GM12878 (cell line): ENCODE results near the gene BICRA.

Experiments used
- BHLHE40 ChIP-seq, 2 experiments: fragments of 450-650 bp in 1 of 2; IDR thresholded peaks; 2 replicates each; pipeline ENCODE4 v1.6.1; 2011 to 2017; ENCODE audit warnings: low read depth in 2 of 2, borderline replicate concordance in 1 of 2, improper control_type of control experiment in 1 of 2, low read length in 1 of 2, mild to moderate bottlenecking in 1 of 2
- EP300 ChIP-seq, 2 experiments: fragments of 150-350 bp in 1 of 2; IDR thresholded peaks; 2 replicates each; pipeline ENCODE4 v1.6.1; 2011 to 2012; ENCODE audit warnings: low read depth in 2 of 2, low read length in 2 of 2, borderline replicate concordance in 1 of 2, improper control_type of control experiment in 1 of 2, inconsistent platforms in 1 of 2; ENCODE audit not compliant: control insufficient read depth in 1 of 2
- POLR2A ChIP-seq: IDR thresholded peaks from 2 replicates; pipeline ENCODE4 v1.6.1; 2011; ENCODE audit warnings: low read depth, mild to moderate bottlenecking, low read length
- SIN3A ChIP-seq: IDR thresholded peaks from 2 replicates; pipeline ENCODE4 v1.6.1; 2012; ENCODE audit warnings: low read depth, low read length, improper control_type of control experiment
- USF1 ChIP-seq: IDR thresholded peaks from 2 replicates; pipeline ENCODE4 v1.6.1; 2011; ENCODE audit warnings: borderline replicate concordance, low read depth, mild to moderate bottlenecking, moderate library complexity, mixed read lengths, low read length; ENCODE audit not compliant: insufficient read depth; ENCODE audit errors: extremely low read length
- TF ChIP-seq, protein P1 (sequence below): fragments of 450-650 bp; IDR thresholded peaks from 2 replicates; pipeline ENCODE4 v1.6.1; 2017; ENCODE audit warnings: borderline replicate concordance
- TF ChIP-seq, protein P2 (sequence below), 3 experiments: IDR thresholded peaks in 2 of 3; conservative IDR thresholded peaks in 1 of 3; 2 replicates each; pipeline ENCODE4 v1.5.1; 2011; ENCODE audit warnings: low read depth in 3 of 3, low read length in 3 of 3, mild to moderate bottlenecking in 3 of 3, control low read depth in 2 of 3, moderate library complexity in 2 of 3, inconsistent platforms in 1 of 3, mixed read lengths in 1 of 3; ENCODE audit not compliant: control insufficient read depth in 2 of 3, insufficient read depth in 1 of 3; ENCODE audit errors: extremely low read depth in 1 of 3

GRCh38 chr19:47726467-47726866 is 117.5 kb downstream of the BICRA start:
- TF ChIP-seq BHLHE40 (IDR thresholded peaks at IDR 0.05; ENCODE audit: borderline replicate concordance in 1 of 2, low read depth in 2 of 2, low read length in 1 of 2) (no peak), EP300 (IDR thresholded peaks at IDR 0.05; ENCODE audit: borderline replicate concordance in 1 of 2, control insufficient read depth in 1 of 2, low read depth in 2 of 2, low read length in 2 of 2) (no peak), SIN3A (no peak), POLR2A (no peak), USF1 (no peak)
- TF ChIP-seq, protein P1, sequence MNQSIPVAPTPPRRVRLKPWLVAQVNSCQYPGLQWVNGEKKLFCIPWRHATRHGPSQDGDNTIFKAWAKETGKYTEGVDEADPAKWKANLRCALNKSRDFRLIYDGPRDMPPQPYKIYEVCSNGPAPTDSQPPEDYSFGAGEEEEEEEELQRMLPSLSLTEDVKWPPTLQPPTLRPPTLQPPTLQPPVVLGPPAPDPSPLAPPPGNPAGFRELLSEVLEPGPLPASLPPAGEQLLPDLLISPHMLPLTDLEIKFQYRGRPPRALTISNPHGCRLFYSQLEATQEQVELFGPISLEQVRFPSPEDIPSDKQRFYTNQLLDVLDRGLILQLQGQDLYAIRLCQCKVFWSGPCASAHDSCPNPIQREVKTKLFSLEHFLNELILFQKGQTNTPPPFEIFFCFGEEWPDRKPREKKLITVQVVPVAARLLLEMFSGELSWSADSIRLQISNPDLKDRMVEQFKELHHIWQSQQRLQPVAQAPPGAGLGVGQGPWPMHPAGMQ = no peak
- TF ChIP-seq, protein P2, sequence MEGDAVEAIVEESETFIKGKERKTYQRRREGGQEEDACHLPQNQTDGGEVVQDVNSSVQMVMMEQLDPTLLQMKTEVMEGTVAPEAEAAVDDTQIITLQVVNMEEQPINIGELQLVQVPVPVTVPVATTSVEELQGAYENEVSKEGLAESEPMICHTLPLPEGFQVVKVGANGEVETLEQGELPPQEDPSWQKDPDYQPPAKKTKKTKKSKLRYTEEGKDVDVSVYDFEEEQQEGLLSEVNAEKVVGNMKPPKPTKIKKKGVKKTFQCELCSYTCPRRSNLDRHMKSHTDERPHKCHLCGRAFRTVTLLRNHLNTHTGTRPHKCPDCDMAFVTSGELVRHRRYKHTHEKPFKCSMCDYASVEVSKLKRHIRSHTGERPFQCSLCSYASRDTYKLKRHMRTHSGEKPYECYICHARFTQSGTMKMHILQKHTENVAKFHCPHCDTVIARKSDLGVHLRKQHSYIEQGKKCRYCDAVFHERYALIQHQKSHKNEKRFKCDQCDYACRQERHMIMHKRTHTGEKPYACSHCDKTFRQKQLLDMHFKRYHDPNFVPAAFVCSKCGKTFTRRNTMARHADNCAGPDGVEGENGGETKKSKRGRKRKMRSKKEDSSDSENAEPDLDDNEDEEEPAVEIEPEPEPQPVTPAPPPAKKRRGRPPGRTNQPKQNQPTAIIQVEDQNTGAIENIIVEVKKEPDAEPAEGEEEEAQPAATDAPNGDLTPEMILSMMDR (IDR thresholded peaks at IDR 0.05 in 2 of 3, conservative IDR thresholded peaks at IDR 0.05 in 1 of 3; ENCODE audit: control insufficient read depth in 2 of 3, extremely low read depth in 1 of 3, insufficient read depth in 1 of 3, low read depth in 3 of 3, low read length in 3 of 3) = no peak
